Measurements from ENCODE around the gene RNU1-3.
A peak's percentile ranks its signal among the peaks of the same experiment; 100 is the strongest.
"Not testable (repeated sequence)": the region's sequence is repeated elsewhere in the genome, so short reads cannot be mapped to it uniquely, and the experiment has no call there.

Gene RNU1-3

GRCh38 chr1:16648250-16648649 lies 18.5 kb downstream of the RNU1-3 start:
- peak overlapping the region; percentile 20 for H3K4me3 Mint-ChIP-seq
- ATAC-seq; H3K36me3 Mint-ChIP-seq; DNase-seq (ENCODE audit: low spot score in 2 of 2); H3K27ac Mint-ChIP-seq; H3K4me1 Mint-ChIP-seq; H3K9me3 Mint-ChIP-seq: not testable (repeated sequence)

- H3K27ac Mint-ChIP-seq, H3K36me3 Mint-ChIP-seq, H3K9me3 Mint-ChIP-seq, H3K4me1 Mint-ChIP-seq: not testable (repeated sequence)
- peak; percentile 4 for ATAC-seq
- H3K4me3 Mint-ChIP-seq: peak overlapping the region; percentile 20
- peak in 1 of 2 donors; percentile 62 for DNase-seq (ENCODE audit: low spot score in 2 of 2)
Observed at GRCh38 chr1:16647179-16648176, 19.3 kb downstream of the RNU1-3 start.

GRCh38 chr1:16646716-16647115 lies 20.0 kb downstream of the RNU1-3 start:
- H3K4me3 Mint-ChIP-seq; DNase-seq (ENCODE audit: low spot score in 2 of 2); H3K9me3 Mint-ChIP-seq; H3K4me1 Mint-ChIP-seq; ATAC-seq; H3K36me3 Mint-ChIP-seq; H3K27ac Mint-ChIP-seq: not testable (repeated sequence)

GRCh38 chr1:16646061-16646664 lies 20.6 kb downstream of the RNU1-3 start:
- DNase-seq (ENCODE audit: low spot score in 2 of 2): peak in 1 of 2 donors; percentile 57
- H3K4me1 Mint-ChIP-seq, H3K9me3 Mint-ChIP-seq, ATAC-seq, H3K4me3 Mint-ChIP-seq, H3K27ac Mint-ChIP-seq, H3K36me3 Mint-ChIP-seq: not testable (repeated sequence)

- not testable (repeated sequence) for H3K36me3 Mint-ChIP-seq, H3K4me1 Mint-ChIP-seq, H3K9me3 Mint-ChIP-seq, ATAC-seq, H3K27ac Mint-ChIP-seq, H3K4me3 Mint-ChIP-seq
- peak in 1 of 2 donors; percentile 75 for DNase-seq (ENCODE audit: low spot score in 2 of 2)
Observed at GRCh38 chr1:16645271-16646060, 21.3 kb downstream of the RNU1-3 start.

GRCh38 chr1:16644482-16645270 lies 22.1 kb downstream of the RNU1-3 start:
- peak; percentile 89 for ATAC-seq
- not testable (repeated sequence) for H3K9me3 Mint-ChIP-seq, H3K27ac Mint-ChIP-seq, H3K4me3 Mint-ChIP-seq, H3K4me1 Mint-ChIP-seq, H3K36me3 Mint-ChIP-seq
- peak; percentile 100 for DNase-seq (ENCODE audit: low spot score in 2 of 2)

- DNase-seq (ENCODE audit: low spot score in 2 of 2) (no peak), ATAC-seq (peak; percentile 54)
- Mint-ChIP-seq H3K27ac (no peak overlapping the region), H3K4me1 (no peaks in the 10 kb centered on the region), H3K4me3 (no peak overlapping the region), H3K9me3 (no peaks in the 10 kb centered on the region), H3K36me3 (no peaks in the 10 kb centered on the region)
Observed at GRCh38 chr1:16644193-16644481, 22.6 kb downstream of the RNU1-3 start.

GRCh38 chr1:16643476-16644192 lies 23.1 kb downstream of the RNU1-3 start:
- H3K27ac Mint-ChIP-seq: not testable (repeated sequence)

GRCh38 chr1:16643001-16643411 lies 23.7 kb downstream of the RNU1-3 start:
- H3K9me3 Mint-ChIP-seq: not testable (repeated sequence)
- peak; percentile 11 to 62 for DNase-seq (ENCODE audit: low spot score in 2 of 2)

More at GRCh38 chr1:16643476-16644192, 23.1 kb downstream of the RNU1-3 start:
- H3K9me3 Mint-ChIP-seq, H3K4me1 Mint-ChIP-seq, H3K36me3 Mint-ChIP-seq, H3K4me3 Mint-ChIP-seq: not testable (repeated sequence)
- ATAC-seq (peak; percentile 3), DNase-seq (ENCODE audit: low spot score in 2 of 2) (peak; percentile 13 to 61)

GRCh38 chr1:16642025-16642966 lies 24.5 kb downstream of the RNU1-3 start:
- H3K36me3 Mint-ChIP-seq, H3K4me3 Mint-ChIP-seq, ATAC-seq, H3K27ac Mint-ChIP-seq, H3K9me3 Mint-ChIP-seq, H3K4me1 Mint-ChIP-seq: not testable (repeated sequence)
- peak; percentile 2 to 58 for DNase-seq (ENCODE audit: low spot score in 2 of 2)

More at GRCh38 chr1:16643001-16643411, 23.7 kb downstream of the RNU1-3 start:
- H3K27ac Mint-ChIP-seq, H3K4me1 Mint-ChIP-seq, H3K36me3 Mint-ChIP-seq, ATAC-seq, H3K4me3 Mint-ChIP-seq: not testable (repeated sequence)

- H3K4me1 Mint-ChIP-seq, H3K27ac Mint-ChIP-seq, H3K9me3 Mint-ChIP-seq, H3K36me3 Mint-ChIP-seq, H3K4me3 Mint-ChIP-seq, ATAC-seq: not testable (repeated sequence)
- DNase-seq (ENCODE audit: low spot score in 2 of 2): peak in 1 of 2 donors; percentile 2
Observed at GRCh38 chr1:16641159-16641975, 25.4 kb downstream of the RNU1-3 start.

GRCh38 chr1:16639091-16640031 lies 27.4 kb downstream of the RNU1-3 start:
- H3K36me3 Mint-ChIP-seq, H3K9me3 Mint-ChIP-seq, H3K27ac Mint-ChIP-seq, ATAC-seq, H3K4me1 Mint-ChIP-seq, H3K4me3 Mint-ChIP-seq: not testable (repeated sequence)
- DNase-seq (ENCODE audit: low spot score in 2 of 2): peak; percentile 3 to 50
